IPS DF 6.9 (cell line): ENCODE data around the gene BRD7.

Experiments
- DNase-seq: peaks from one replicate; pipeline ENCODE4 v3.0.0-alpha.2; 2013; ENCODE audit warnings: low read depth, low spot score
- H3K27ac ChIP-seq: one replicate; pipeline ENCODE4 v1.5.1; 2013; ENCODE audit warnings: low read length, control low read depth
- H3K27me3 ChIP-seq: 2 replicates; pipeline ENCODE4 v1.6.1; 2013; ENCODE audit warnings: mild to moderate bottlenecking, low read length; ENCODE audit not compliant: control insufficient read depth, insufficient read depth
- H3K36me3 ChIP-seq: 2 replicates; pipeline ENCODE4 v1.6.1; 2013; ENCODE audit warnings: low read length; ENCODE audit not compliant: control insufficient read depth, insufficient read depth
- H3K4me1 ChIP-seq: 2 replicates; pipeline ENCODE4 v1.6.1; 2013; ENCODE audit warnings: low read length; ENCODE audit not compliant: control insufficient read depth, insufficient read depth
- H3K4me3 ChIP-seq: 2 replicates; pipeline ENCODE4 v1.5.1; 2013; ENCODE audit warnings: mild to moderate bottlenecking, low read length
- H3K9me3 ChIP-seq: 2 replicates; pipeline ENCODE4 v1.6.1; 2013; ENCODE audit warnings: low read length, inconsistent platforms; ENCODE audit not compliant: control insufficient read depth, insufficient read depth
- WGBS: extraction: QIAGEN DNeasy Blood & Tissue Kit; methylation state at CpG from one replicate; pipeline ENCODE4 v1.1.7; 2013; ENCODE audit warnings: mixed read lengths, missing lambda C conversion rate; ENCODE audit not compliant: insufficient read length, insufficient coverage; 5-methylcytosine and 5-hydroxymethylcytosine counted together

BRD7 gene

GRCh38 chr16:50368410-50369132 lies at the start of gene BRD7:
Gene BRD7, minus strand, starts transcription at chr16:50368988. Its CDS starts 214 bp downstream, at chr16:50368774.
- Histone ChIP-seq H3K9me3 (no peaks in the 10 kb centered on the region), H3K36me3 (peaks cover 7% of the 10 kb centered on the region; the same call in 1 of the 2 replicates), H3K4me3 (peak within 1 kb of the TSS; percentile 96), H3K4me1 (no peaks in the 10 kb centered on the region), H3K27ac (no peak within 1 kb of the TSS), H3K27me3 (no peaks in the 10 kb centered on the region)
- no CpG with 5 or more reads among the region's 109 CpGs for WGBS
- DNase-seq, result no peak

- H3K9me3 ChIP-seq, result no peaks in the 10 kb centered on the region
- no peak overlapping the region for H3K27ac ChIP-seq
- no peaks in the 10 kb centered on the region for H3K4me1 ChIP-seq
- no peak for DNase-seq
- H3K27me3 ChIP-seq, result no peaks in the 10 kb centered on the region
- no peaks in the 10 kb centered on the region for H3K36me3 ChIP-seq
- no CpG with 5 or more reads among the region's 3 CpGs for WGBS
- no peak overlapping the region for H3K4me3 ChIP-seq
These were observed 47.6 kb upstream of the BRD7 start for GRCh38 chr16:50416388-50416787.

GRCh38 chr16:50414152-50414551 lies 45.4 kb upstream of the BRD7 start:
- no peaks in the 10 kb centered on the region for H3K27me3 ChIP-seq
- no peak overlapping the region for H3K27ac ChIP-seq

GRCh38 chr16:50411034-50411433 lies 42.2 kb upstream of the BRD7 start:
- H3K9me3 ChIP-seq, result no peaks in the 10 kb centered on the region
- no CpG with 5 or more reads among the region's 2 CpGs for WGBS
- no peak overlapping the region for H3K4me3 ChIP-seq
- H3K27ac ChIP-seq, result no peak overlapping the region
- no peaks in the 10 kb centered on the region for H3K36me3 ChIP-seq
- H3K4me1 ChIP-seq, result no peaks in the 10 kb centered on the region
- DNase-seq, result no peak
- H3K27me3 ChIP-seq, result no peaks in the 10 kb centered on the region

More at GRCh38 chr16:50414152-50414551, 45.4 kb upstream of the BRD7 start:
- H3K9me3 ChIP-seq, result no peaks in the 10 kb centered on the region
- H3K36me3 ChIP-seq, result no peaks in the 10 kb centered on the region
- no peaks in the 10 kb centered on the region for H3K4me1 ChIP-seq
- H3K4me3 ChIP-seq, result no peak overlapping the region
- no peak for DNase-seq

- Histone ChIP-seq H3K4me3 (no peak overlapping the region), H3K4me1 (no peaks in the 10 kb centered on the region; the same call in 1 of the 2 replicates), H3K27me3 (no peaks in the 10 kb centered on the region), H3K9me3 (no peaks in the 10 kb centered on the region), H3K27ac (no peak overlapping the region), H3K36me3 (no peaks in the 10 kb centered on the region)
- no CpG with 5 or more reads among the region's 7 CpGs for WGBS
- DNase-seq, result no peak
These were observed 39.3 kb upstream of the BRD7 start for GRCh38 chr16:50408001-50408561.

GRCh38 chr16:50407351-50407750 lies 38.6 kb upstream of the BRD7 start:
- Histone ChIP-seq H3K4me1 (no peaks in the 10 kb centered on the region; the same call in 1 of the 2 replicates), H3K4me3 (no peak overlapping the region), H3K27me3 (no peaks in the 10 kb centered on the region), H3K36me3 (no peaks in the 10 kb centered on the region), H3K9me3 (no peaks in the 10 kb centered on the region), H3K27ac (no peak overlapping the region)
- DNase-seq, result no peak
- no CpG with 5 or more reads among the region's 5 CpGs for WGBS

GRCh38 chr16:50403491-50403890 lies 34.7 kb upstream of the BRD7 start:
- DNase-seq, result no peak
- Histone ChIP-seq H3K4me3 (no peak overlapping the region), H3K9me3 (no peaks in the 10 kb centered on the region), H3K36me3 (no peaks in the 10 kb centered on the region), H3K27ac (no peak overlapping the region), H3K27me3 (no peaks in the 10 kb centered on the region), H3K4me1 (no peaks in the 10 kb centered on the region; the same call in 1 of the 2 replicates)
- no CpG with 5 or more reads among the region's 12 CpGs for WGBS

- Histone ChIP-seq H3K9me3 (no peaks in the 10 kb centered on the region), H3K4me3 (no peak overlapping the region), H3K36me3 (no peaks in the 10 kb centered on the region), H3K4me1 (no peaks in the 10 kb centered on the region; the same call in 1 of the 2 replicates), H3K27me3 (no peaks in the 10 kb centered on the region), H3K27ac (no peak overlapping the region)
- no peak for DNase-seq
- WGBS, result no CpG with 5 or more reads among the region's 9 CpGs
These were observed 33.6 kb upstream of the BRD7 start for GRCh38 chr16:50402298-50402895.

- no peaks in the 10 kb centered on the region for H3K9me3 ChIP-seq
- no peaks in the 10 kb centered on the region; the same call in 1 of the 2 replicates for H3K4me1 ChIP-seq
- no peak overlapping the region for H3K27ac ChIP-seq
- DNase-seq, result no peak
- no peaks in the 10 kb centered on the region for H3K27me3 ChIP-seq
- H3K36me3 ChIP-seq, result no peaks in the 10 kb centered on the region
- WGBS, result no CpG with 5 or more reads among the region's 5 CpGs
- H3K4me3 ChIP-seq, result no peak overlapping the region
These were observed 32.6 kb upstream of the BRD7 start for GRCh38 chr16:50401355-50401754.

GRCh38 chr16:50400967-50401348 lies 32.2 kb upstream of the BRD7 start:
- Histone ChIP-seq H3K36me3 (no peaks in the 10 kb centered on the region), H3K27me3 (no peaks in the 10 kb centered on the region), H3K4me1 (no peaks in the 10 kb centered on the region; the same call in 1 of the 2 replicates), H3K4me3 (no peak overlapping the region), H3K27ac (no peak overlapping the region), H3K9me3 (no peaks in the 10 kb centered on the region)
- no CpG with 5 or more reads among the region's 6 CpGs for WGBS
- no peak for DNase-seq
